ENCODE results near the gene FOXF1.

The FOXF1 gene

DNA sequence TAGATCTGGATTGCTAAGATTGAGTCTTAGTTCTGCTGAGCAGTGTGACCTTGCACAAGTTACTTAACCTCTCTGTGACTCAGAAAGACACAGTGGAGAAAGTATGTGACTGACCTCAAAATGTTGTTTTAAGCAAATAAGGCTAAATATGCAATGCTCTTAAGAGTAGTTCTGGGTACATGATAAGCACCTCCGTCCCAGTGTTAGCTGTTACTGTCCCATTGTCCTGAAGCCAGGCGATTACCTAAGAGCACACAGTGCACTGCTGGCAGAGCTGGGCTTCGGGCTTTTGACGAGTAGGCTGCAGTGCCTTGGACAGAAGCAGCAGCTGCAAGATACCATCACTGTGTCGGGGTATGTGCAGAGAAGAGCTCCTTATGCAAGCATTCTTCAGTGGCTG, 32.7 kb upstream of the FOXF1 start:
- Mint-ChIP-seq H3K36me3 (ENCODE audit: low read depth) (no peaks in the 10 kb centered on the region), H3K27me3 (ENCODE audit: low read depth, poor library complexity) (peaks cover 29% of the 10 kb centered on the region), H3K9me3 (peaks cover 2% of the 10 kb centered on the region), H3K27ac (no peak overlapping the region), H3K4me1 (peaks cover 37% of the 10 kb centered on the region), H3K4me3 (no peak overlapping the region)
- no peak for TF ChIP-seq CTCF (IDR thresholded peaks at IDR 0.05)
- DNase-seq: no peak

- Mint-ChIP-seq H3K36me3 (ENCODE audit: low read depth) (no peaks in the 10 kb centered on the region), H3K4me1 (peaks cover 37% of the 10 kb centered on the region), H3K4me3 (no peak overlapping the region), H3K9me3 (peaks cover 6% of the 10 kb centered on the region), H3K27ac (no peak overlapping the region), H3K27me3 (ENCODE audit: low read depth, poor library complexity) (peaks cover 31% of the 10 kb centered on the region)
- TF ChIP-seq CTCF (IDR thresholded peaks at IDR 0.05): no peak
- no peak for DNase-seq
Observed at GRCh38 chr16:86478779-86479178, 31.5 kb upstream of the FOXF1 start.

DNA sequence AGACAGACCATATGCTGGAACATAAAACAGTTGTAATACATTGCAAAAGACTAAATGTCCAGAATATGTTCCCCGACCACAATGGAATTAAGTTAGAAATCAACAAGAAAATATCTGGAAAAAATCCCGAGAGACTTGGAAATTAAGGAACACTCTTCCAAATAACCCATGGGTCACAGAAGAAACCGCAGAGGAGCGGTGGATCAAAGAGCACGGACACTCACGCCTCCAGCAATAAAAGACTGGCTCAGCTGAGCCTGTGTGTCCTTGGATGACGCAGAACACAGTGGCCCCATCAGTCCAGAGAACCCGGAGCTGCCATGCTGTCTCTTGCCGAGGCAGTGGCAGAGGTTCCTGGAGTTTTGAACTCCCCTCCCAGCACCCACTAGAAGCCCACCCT, 30.9 kb upstream of the FOXF1 start:
- no peaks in the 10 kb centered on the region for H3K36me3 Mint-ChIP-seq (ENCODE audit: low read depth)
- no peak overlapping the region for H3K27ac Mint-ChIP-seq
- TF ChIP-seq CTCF (IDR thresholded peaks at IDR 0.05): no peak
- no peak for DNase-seq
- H3K27me3 Mint-ChIP-seq (ENCODE audit: low read depth, poor library complexity): peaks cover 31% of the 10 kb centered on the region
- peaks cover 37% of the 10 kb centered on the region for H3K4me1 Mint-ChIP-seq
- H3K9me3 Mint-ChIP-seq: peaks cover 12% of the 10 kb centered on the region
- no peak overlapping the region for H3K4me3 Mint-ChIP-seq

DNA sequence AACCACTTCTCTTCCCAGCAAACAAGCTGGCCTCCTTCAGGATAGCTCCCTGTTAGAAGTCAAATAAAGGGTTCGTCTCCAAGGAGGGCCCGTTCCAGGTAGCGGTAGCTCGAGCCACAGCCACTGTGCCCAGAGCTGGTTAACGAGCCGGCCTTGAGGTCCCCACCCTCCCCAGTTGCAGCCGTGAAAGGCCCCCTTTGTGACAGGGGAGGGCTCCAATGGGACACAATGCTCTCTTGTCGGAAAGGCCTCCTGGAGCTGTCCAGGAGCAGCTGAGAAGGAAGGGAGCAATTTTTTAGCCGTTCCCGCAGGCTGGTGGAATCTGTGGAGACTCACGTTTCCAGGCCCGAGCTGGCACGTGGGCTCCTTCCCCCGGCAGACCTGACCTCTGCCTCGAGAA, 29.9 kb upstream of the FOXF1 start:
- DNase-seq: no peak
- Mint-ChIP-seq H3K4me1 (peaks cover 37% of the 10 kb centered on the region), H3K9me3 (peaks cover 21% of the 10 kb centered on the region), H3K4me3 (no peak overlapping the region), H3K27me3 (ENCODE audit: low read depth, poor library complexity) (peaks cover 34% of the 10 kb centered on the region), H3K36me3 (ENCODE audit: low read depth) (no peaks in the 10 kb centered on the region), H3K27ac (no peak overlapping the region)
- TF ChIP-seq CTCF (IDR thresholded peaks at IDR 0.05): no peak

DNA sequence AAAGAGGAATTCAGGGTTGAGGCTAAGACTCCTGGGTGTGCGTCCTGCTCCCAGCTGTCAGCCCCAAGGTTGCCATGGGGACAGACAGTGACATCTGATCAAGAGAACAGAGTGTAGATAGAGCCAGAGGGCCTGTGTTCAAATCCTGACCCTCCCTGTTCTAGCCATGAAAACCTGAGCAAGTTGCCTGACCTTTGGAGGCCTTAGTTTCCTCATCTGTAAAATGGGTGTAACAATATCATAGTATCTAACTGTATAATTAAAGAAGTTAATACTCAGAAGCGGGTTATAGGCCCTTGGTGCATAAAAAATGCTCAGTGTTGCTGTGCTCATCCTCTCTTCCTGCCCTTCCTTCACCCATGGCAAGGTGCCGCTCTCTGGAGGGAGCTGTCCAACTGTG, 28.7 kb upstream of the FOXF1 start:
- peaks cover 36% of the 10 kb centered on the region for H3K4me1 Mint-ChIP-seq
- H3K9me3 Mint-ChIP-seq: peaks cover 23% of the 10 kb centered on the region
- TF ChIP-seq CTCF (IDR thresholded peaks at IDR 0.05): no peak
- peaks cover 40% of the 10 kb centered on the region for H3K27me3 Mint-ChIP-seq (ENCODE audit: low read depth, poor library complexity)
- H3K27ac Mint-ChIP-seq: no peak overlapping the region
- no peak for DNase-seq
- H3K4me3 Mint-ChIP-seq: no peak overlapping the region
- H3K36me3 Mint-ChIP-seq (ENCODE audit: low read depth): no peaks in the 10 kb centered on the region

DNA sequence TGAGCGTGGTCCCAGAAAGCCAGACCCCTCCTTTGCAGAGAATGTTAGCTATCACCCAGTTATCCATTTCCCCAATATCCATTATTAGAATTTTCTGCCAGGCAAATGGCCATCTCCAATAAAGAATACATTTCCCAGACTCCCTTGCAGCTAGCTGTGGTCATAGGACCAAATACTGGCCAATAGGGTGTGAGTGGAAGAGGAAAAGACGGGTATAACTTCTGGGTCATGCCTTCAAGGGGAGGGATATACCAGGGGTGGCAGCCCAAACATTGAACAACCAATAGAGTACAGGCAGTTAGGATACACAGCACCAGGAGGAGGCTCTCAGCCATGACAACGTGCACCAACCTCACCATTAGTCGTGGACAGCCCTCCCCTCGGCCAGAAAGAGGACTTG, 26.1 kb upstream of the FOXF1 start:
- DNase-seq: no peak
- Mint-ChIP-seq H3K4me1 (peaks cover 12% of the 10 kb centered on the region), H3K27me3 (ENCODE audit: low read depth, poor library complexity) (peaks cover 55% of the 10 kb centered on the region), H3K36me3 (ENCODE audit: low read depth) (no peaks in the 10 kb centered on the region), H3K27ac (no peak overlapping the region), H3K4me3 (no peak overlapping the region), H3K9me3 (peaks cover 23% of the 10 kb centered on the region)
- no peak for TF ChIP-seq CTCF (IDR thresholded peaks at IDR 0.05)
